Measurements from ENCODE around the gene NEURL3.

NEURL3 gene

DNA sequence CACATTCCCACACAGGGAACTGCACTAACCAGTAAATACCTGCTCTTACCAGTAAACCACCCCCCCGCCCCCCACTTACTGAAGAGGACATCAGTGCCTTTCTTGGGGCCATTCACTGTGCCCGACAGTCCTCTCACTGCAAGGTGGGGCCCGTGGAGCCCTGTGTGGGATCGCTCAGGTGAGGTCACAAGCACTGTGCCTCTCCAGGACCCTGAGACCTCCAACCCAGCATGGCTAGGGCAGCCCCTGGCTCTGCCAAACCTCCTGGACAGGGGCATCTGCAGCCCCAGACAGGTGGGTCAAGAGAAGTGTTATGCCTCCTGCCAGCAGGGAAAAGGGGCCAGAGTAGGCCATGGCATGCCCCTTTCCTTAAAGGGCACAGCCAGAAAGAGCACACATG lies 6.7 kb upstream of the NEURL3 start:
- DNase-seq (ENCODE audit: low read depth): no peak
- TF ChIP-seq, protein P1, sequence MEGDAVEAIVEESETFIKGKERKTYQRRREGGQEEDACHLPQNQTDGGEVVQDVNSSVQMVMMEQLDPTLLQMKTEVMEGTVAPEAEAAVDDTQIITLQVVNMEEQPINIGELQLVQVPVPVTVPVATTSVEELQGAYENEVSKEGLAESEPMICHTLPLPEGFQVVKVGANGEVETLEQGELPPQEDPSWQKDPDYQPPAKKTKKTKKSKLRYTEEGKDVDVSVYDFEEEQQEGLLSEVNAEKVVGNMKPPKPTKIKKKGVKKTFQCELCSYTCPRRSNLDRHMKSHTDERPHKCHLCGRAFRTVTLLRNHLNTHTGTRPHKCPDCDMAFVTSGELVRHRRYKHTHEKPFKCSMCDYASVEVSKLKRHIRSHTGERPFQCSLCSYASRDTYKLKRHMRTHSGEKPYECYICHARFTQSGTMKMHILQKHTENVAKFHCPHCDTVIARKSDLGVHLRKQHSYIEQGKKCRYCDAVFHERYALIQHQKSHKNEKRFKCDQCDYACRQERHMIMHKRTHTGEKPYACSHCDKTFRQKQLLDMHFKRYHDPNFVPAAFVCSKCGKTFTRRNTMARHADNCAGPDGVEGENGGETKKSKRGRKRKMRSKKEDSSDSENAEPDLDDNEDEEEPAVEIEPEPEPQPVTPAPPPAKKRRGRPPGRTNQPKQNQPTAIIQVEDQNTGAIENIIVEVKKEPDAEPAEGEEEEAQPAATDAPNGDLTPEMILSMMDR (IDR thresholded peaks at IDR 0.05; ENCODE audit: low read depth, low read length): no peak
- TF ChIP-seq, protein P2, sequence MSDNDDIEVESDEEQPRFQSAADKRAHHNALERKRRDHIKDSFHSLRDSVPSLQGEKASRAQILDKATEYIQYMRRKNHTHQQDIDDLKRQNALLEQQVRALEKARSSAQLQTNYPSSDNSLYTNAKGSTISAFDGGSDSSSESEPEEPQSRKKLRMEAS (IDR thresholded peaks at IDR 0.05; ENCODE audit: low read depth, low read length): no peak
- TF ChIP-seq MYC (IDR thresholded peaks at IDR 0.05; ENCODE audit: low read depth, low read length) (no peak), POLR2A (IDR thresholded peaks at IDR 0.05; ENCODE audit: extremely low read depth, insufficient read length) (no peak)

DNA sequence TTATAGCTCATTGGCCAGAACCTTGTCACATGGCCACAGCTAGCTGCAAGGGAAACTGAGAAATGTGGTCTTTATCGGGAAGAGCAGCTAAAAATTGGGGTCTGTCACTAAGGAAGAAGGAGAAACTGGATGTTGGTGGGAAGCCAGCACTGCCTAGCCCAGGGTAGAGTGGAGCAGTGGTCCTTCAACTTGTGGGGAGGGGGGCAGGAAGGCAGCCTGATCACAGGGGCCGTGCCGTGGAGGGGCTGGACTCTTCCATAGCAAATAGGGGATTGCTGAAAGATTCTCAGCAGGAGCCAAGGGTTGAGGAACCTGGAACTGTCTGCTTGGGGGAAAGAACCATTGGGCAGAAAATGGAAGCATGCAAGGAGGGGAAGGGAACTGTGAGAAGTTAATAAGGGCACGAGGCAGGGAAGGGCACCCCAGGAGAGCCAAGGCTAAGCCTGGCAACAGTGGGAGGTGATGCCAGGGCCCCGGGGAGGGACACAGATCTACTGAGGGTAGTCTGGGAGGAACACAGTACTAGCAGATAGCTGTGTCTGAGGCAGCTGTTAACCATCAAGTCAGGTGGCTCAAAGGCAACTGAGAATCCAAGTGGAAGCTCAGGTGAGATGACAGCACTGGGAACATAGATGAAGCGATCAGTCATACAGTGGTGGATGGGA lies 5.9 kb upstream of the NEURL3 start:
- no peak overlapping the region for H3K4me3 ChIP-seq (ENCODE audit: low read depth, low read length)
- no peak for DNase-seq (ENCODE audit: low read depth)
- TF ChIP-seq, protein P1 (IDR thresholded peaks at IDR 0.05; ENCODE audit: low read depth, low read length): no peak
- TF ChIP-seq MYC (IDR thresholded peaks at IDR 0.05; ENCODE audit: low read depth, low read length): no peak
- TF ChIP-seq, protein P2 (IDR thresholded peaks at IDR 0.05; ENCODE audit: low read depth, low read length): no peak
- no peak for TF ChIP-seq POLR2A (IDR thresholded peaks at IDR 0.05; ENCODE audit: extremely low read depth, insufficient read length)

More for the DNA sequence above, 6.7 kb upstream of the NEURL3 start:
- no peak overlapping the region for H3K4me3 ChIP-seq (ENCODE audit: low read depth, low read length)

DNA sequence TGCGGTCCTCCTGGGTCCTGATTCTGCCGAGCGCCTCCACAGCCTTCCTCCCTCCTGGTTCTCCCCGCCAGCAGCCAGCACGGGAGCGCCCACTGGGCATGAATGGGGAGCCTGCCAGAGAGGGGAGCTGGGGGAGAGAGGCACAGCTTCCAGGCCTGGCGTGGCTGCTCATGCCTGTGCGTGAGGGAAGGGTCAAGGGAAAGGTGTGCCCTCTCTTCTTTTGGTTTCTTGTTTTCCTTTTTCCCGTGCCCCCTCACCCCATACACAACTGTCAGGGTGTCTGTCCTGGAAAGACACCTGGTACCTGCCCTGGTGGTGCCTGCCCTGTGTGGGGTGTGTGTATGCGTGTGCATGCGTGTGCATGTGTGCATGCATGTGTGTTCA lies 4.7 kb upstream of the NEURL3 start:
- DNase-seq (ENCODE audit: low read depth): no peak
- H3K4me3 ChIP-seq (ENCODE audit: low read depth, low read length): no peak overlapping the region
- TF ChIP-seq, protein P1 (IDR thresholded peaks at IDR 0.05; ENCODE audit: low read depth, low read length): no peak
- TF ChIP-seq, protein P2 (IDR thresholded peaks at IDR 0.05; ENCODE audit: low read depth, low read length): no peak
- TF ChIP-seq MYC (IDR thresholded peaks at IDR 0.05; ENCODE audit: low read depth, low read length) (no peak), POLR2A (IDR thresholded peaks at IDR 0.05; ENCODE audit: extremely low read depth, insufficient read length) (no peak)

DNA sequence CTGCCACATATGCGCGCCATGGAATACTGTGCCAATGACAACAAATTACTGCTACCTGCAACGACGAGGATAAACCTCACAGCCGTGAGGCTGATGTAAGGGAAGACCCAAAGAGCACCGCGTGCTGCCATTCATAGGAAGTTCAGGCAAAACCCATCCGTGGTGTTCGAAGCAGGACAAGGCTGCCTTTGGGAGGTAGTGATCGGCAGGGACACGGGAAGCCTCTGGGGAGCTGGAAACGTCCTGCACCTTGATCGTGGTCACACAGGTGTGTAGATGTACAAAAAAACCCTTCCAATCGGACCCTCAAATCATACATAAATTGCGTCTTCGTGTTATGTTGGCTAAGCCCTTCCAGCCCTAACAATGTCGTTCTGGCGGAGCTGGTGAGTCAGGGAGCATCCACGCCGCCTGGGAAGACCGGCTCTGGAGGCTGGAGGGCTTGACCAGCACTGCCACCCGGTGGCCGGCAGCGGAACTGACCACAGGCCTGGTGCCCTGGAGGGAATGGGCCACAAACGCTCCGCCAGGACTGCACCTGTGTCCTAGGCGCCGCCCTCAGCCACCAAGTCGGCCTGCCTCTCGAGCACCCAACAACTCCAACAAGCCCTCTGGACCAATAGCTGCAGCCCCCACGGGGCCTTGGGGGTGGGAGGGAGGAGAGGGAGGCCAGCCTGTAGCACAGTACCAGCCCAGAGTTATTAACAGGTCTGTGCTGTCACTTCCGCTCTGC lies 4.1 kb upstream of the NEURL3 start:
- H3K4me3 ChIP-seq (ENCODE audit: low read depth, low read length): no peak overlapping the region
- peak; percentile 83 for DNase-seq (ENCODE audit: low read depth)
- peak; percentile 32; the same call in 1 of the 2 replicates for TF ChIP-seq MYC (IDR thresholded peaks at IDR 0.05; ENCODE audit: low read depth, low read length)
- TF ChIP-seq, protein P2 (IDR thresholded peaks at IDR 0.05; ENCODE audit: low read depth, low read length): 0 out of 2 replicates have a peak, but pooled peaks have one; percentile 26
- TF ChIP-seq POLR2A (IDR thresholded peaks at IDR 0.05; ENCODE audit: extremely low read depth, insufficient read length): no peak
- TF ChIP-seq, protein P1 (IDR thresholded peaks at IDR 0.05; ENCODE audit: low read depth, low read length): peak; percentile 96

DNA sequence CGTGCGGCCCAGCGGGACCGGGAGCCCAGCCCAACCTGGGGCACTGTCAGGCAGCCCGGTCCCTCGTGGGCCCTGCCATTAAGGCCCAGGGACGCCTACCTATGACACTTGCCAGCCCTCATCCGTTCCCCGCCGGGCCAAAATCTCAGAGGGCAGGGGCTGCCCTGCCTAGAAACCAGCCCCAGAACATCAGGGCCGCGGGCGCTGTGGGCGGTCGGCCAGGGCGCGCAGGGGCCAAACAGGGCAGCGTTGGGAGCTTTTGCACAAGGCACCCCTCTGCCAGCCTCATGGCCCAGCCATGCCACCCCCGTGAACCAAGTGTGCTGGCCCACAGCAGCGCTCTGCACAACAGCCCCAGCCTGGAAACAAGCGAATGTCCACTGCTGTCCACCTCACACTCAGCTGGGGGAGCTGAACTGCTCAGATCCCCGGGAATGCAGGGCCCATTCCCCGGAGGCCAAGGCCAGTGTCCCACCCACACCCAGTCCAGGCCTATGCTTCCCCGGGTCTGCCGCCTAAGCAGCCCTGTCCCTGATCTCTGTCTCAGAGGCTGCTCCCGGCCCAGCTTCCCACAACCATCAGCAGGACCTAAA lies 3.5 kb upstream of the NEURL3 start:
- DNase-seq (ENCODE audit: low read depth): no peak
- TF ChIP-seq, protein P2 (IDR thresholded peaks at IDR 0.05; ENCODE audit: low read depth, low read length): no peak
- TF ChIP-seq, protein P1 (IDR thresholded peaks at IDR 0.05; ENCODE audit: low read depth, low read length): no peak
- TF ChIP-seq POLR2A (IDR thresholded peaks at IDR 0.05; ENCODE audit: extremely low read depth, insufficient read length) (no peak), MYC (IDR thresholded peaks at IDR 0.05; ENCODE audit: low read depth, low read length) (no peak)
- H3K4me3 ChIP-seq (ENCODE audit: low read depth, low read length): no peak overlapping the region
